MCF 10A (cell line): ENCODE results near the gene SCYGR3. TPM values are rescaled to one million over a fixed set of nuclear protein-coding genes. Genes with fewer than 3 reads are reported as not detected.

Experiments
- BruUV-seq: library from RNA; stranded (reverse); fragments of 400-500 nt; replicated peaks from 2 replicates; lab custom pipeline; 2021; lab: Mats Ljungman, UMichigan
- CTCF ChIA-PET: fragments of 300-600 bp; sonication (Branson Sonifier 250); formaldehyde crosslinking; extraction: SDS; loops from one replicate; lab custom pipeline; 2021; ENCODE audit warnings: antibody characterized with exemption, inconsistent platforms; lab: Yijun Ruan, JAX
- POLR2A ChIA-PET: fragments of 300-600, 350-650 bp; sonication (Branson Sonifier 250); formaldehyde crosslinking; extraction: SDS; loops from one replicate; lab custom pipeline; 2020; ENCODE audit warnings: antibody characterized with exemption, inconsistent platforms; lab: Yijun Ruan, JAX
- DNase-seq: peaks from one replicate; pipeline ENCODE4 v3.0.0-alpha.2; 2018; ENCODE audit not compliant: unreplicated experiment
- H3K27ac Mint-ChIP-seq: one replicate; pipeline ENCODE4 v1.8.0; 2022; ENCODE audit warnings: mild to moderate bottlenecking, low read depth, mixed read lengths; ENCODE audit not compliant: unreplicated experiment
- H3K27me3 Mint-ChIP-seq: one replicate; pipeline ENCODE4 v1.8.0; 2022; ENCODE audit warnings: mixed read lengths; ENCODE audit not compliant: insufficient read depth, unreplicated experiment
- H3K36me3 Mint-ChIP-seq: one replicate; pipeline ENCODE4 v1.8.0; 2022; ENCODE audit warnings: mild to moderate bottlenecking, moderate library complexity, mixed read lengths; ENCODE audit not compliant: insufficient read depth, unreplicated experiment
- H3K4me1 Mint-ChIP-seq: one replicate; pipeline ENCODE4 v1.8.0; 2022; ENCODE audit warnings: mixed read lengths; ENCODE audit not compliant: insufficient read depth, unreplicated experiment
- H3K4me3 Mint-ChIP-seq: one replicate; pipeline ENCODE4 v1.8.0; 2022; ENCODE audit warnings: mild to moderate bottlenecking, moderate library complexity, mixed read lengths; ENCODE audit not compliant: unreplicated experiment
- H3K9me3 Mint-ChIP-seq: one replicate; pipeline ENCODE4 v1.8.0; 2022; ENCODE audit warnings: mixed read lengths; ENCODE audit not compliant: unreplicated experiment
- CTCF ChIP-seq: fragments of 200-600 bp; IDR thresholded peaks from one replicate; pipeline ENCODE4 v1.8.0; 2022; ENCODE audit warnings: antibody characterized with exemption, mild to moderate bottlenecking; ENCODE audit not compliant: unreplicated experiment
- intact Hi-C: fragments of 100-400 bp; cut with micrococcal nuclease; formaldehyde crosslinking; loops from 2 replicates; pipeline ENCODE4 v1.14.1; 2022
- total RNA-seq: library from RNA; stranded (reverse); gene quantifications from 2 replicates; pipeline ENCODE4 v1.2.3, GENCODE V29; 2022

Gene SCYGR3
- total RNA-seq, 1 experiment from 2014 or later: not detected

GRCh38 chr2:227615181-227615580 is 541 bp upstream of the SCYGR3 start:
- ChIA-PET CTCF (interaction anchor here (0.7 kb wide), 1 partner anchor 424 kb away, joined by 3 read pairs; no protein-coding TSS in a partner anchor), POLR2A (no interaction called here)
- BruUV-seq: no TSS peak
- no peak overlapping the region for H3K27ac Mint-ChIP-seq
- intact Hi-C loops: no loop called here
- H3K4me3 Mint-ChIP-seq: no peak overlapping the region
- H3K27me3 Mint-ChIP-seq: peaks cover 16% of the 10 kb centered on the region
- no peaks in the 10 kb centered on the region for H3K4me1 Mint-ChIP-seq
- no peaks in the 10 kb centered on the region for H3K9me3 Mint-ChIP-seq
- TF ChIP-seq CTCF: no peak
- no peaks in the 10 kb centered on the region for H3K36me3 Mint-ChIP-seq
- no peak for DNase-seq

GRCh38 chr2:227614246-227614645 is 394 bp downstream of the SCYGR3 start:
- Mint-ChIP-seq H3K27ac (no peak overlapping the region), H3K9me3 (no peaks in the 10 kb centered on the region), H3K36me3 (no peaks in the 10 kb centered on the region), H3K27me3 (peaks cover 16% of the 10 kb centered on the region), H3K4me3 (no peak overlapping the region), H3K4me1 (no peaks in the 10 kb centered on the region)
- BruUV-seq: no TSS peak
- CTCF ChIA-PET: no interaction called here
- intact Hi-C loops: no loop called here
- POLR2A ChIA-PET: no interaction called here
- no peak for DNase-seq
- TF ChIP-seq CTCF: no peak

- Mint-ChIP-seq H3K4me1 (no peaks in the 10 kb centered on the region), H3K36me3 (no peaks in the 10 kb centered on the region), H3K27ac (no peak overlapping the region), H3K4me3 (no peak overlapping the region), H3K9me3 (no peaks in the 10 kb centered on the region), H3K27me3 (peaks cover 16% of the 10 kb centered on the region)
- no TSS peak for BruUV-seq
- no peak for TF ChIP-seq CTCF
- no peak for DNase-seq
- intact Hi-C loops: no loop called here
- CTCF ChIA-PET: no interaction called here
- POLR2A ChIA-PET: no interaction called here
Measured at GRCh38 chr2:227613272-227613660, 1.4 kb downstream of the SCYGR3 start.

- no peak for TF ChIP-seq CTCF
- Mint-ChIP-seq H3K4me1 (no peaks in the 10 kb centered on the region), H3K9me3 (no peaks in the 10 kb centered on the region), H3K27me3 (peaks cover 16% of the 10 kb centered on the region), H3K27ac (no peak overlapping the region), H3K36me3 (no peaks in the 10 kb centered on the region), H3K4me3 (no peak overlapping the region)
- no peak for DNase-seq
- CTCF ChIA-PET: no interaction called here
- intact Hi-C loops: no loop called here
- POLR2A ChIA-PET: no interaction called here
- no TSS peak for BruUV-seq
Measured at GRCh38 chr2:227612546-227613271, 1.9 kb downstream of the SCYGR3 start.
